ENCODE results near the gene CPLX3. TPM values are rescaled to one million over a fixed set of nuclear protein-coding genes. Genes with fewer than 3 reads are reported as not detected.

CPLX3 gene
- total and polyA plus RNA-seq, 2 donors (not counting 3 experiments of a cell fraction or from before 2014, with no cell fraction given), result not detected

- CTCF ChIA-PET, result interaction anchor here (6.4 kb wide), 1 partner anchor 33 kb away, joined by 54 read pairs; no protein-coding TSS in a partner anchor
- TF ChIP-seq MAX (IDR thresholded peaks at IDR 0.05; ENCODE audit: insufficient read depth, insufficient read length) (peak; percentile 25), POLR2AphosphoS5 (IDR thresholded peaks at IDR 0.05; ENCODE audit: insufficient read depth, low read depth, low read length) (peak; percentile 37), GATA2 (IDR thresholded peaks at IDR 0.05; ENCODE audit: insufficient read depth, insufficient read length, low read depth, low read length) (peak; percentile 77), FOS (IDR thresholded peaks at IDR 0.05; ENCODE audit: borderline replicate concordance, insufficient read depth, low read length) (no peak)
- no peaks in the 10 kb centered on the region for H3K36me3 ChIP-seq (ENCODE audit: control insufficient read depth in 2 of 2, extremely low read depth in 1 of 2, insufficient read depth in 2 of 2, low read length in 2 of 2)
- no peaks in the 10 kb centered on the region for H3K9me1 ChIP-seq (replicated peaks; ENCODE audit: control insufficient read depth, extremely low read depth, insufficient read depth, low read length)
- dilution Hi-C loops (cut with MboI; ENCODE audit: extremely low pct_ligation_motif_present, low sequenced_read_pairs), result no loop called here
- H3K4me3 ChIP-seq (replicated peaks in 1 of 3; ENCODE audit: insufficient read depth in 1 of 3, low read depth in 1 of 3, low read length in 3 of 3), result no peak overlapping the region
- H3K9me3 ChIP-seq (replicated peaks; ENCODE audit: control insufficient read depth, insufficient read depth, low read length), result no peaks in the 10 kb centered on the region
- H3K4me2 ChIP-seq (ENCODE audit: insufficient read depth, low read length), result peak overlapping the region; percentile 36
- POLR2A ChIA-PET, result no interaction called here
- H3K27me3 ChIP-seq (ENCODE audit: control insufficient read depth in 2 of 2, insufficient read depth in 2 of 2, low read length in 2 of 2), result no peaks in the 10 kb centered on the region
- FAIRE-seq (peak; percentile 94), DNase-seq (ENCODE audit: low read depth, low spot score) (peak; percentile 46)
- H3K79me2 ChIP-seq (ENCODE audit: control insufficient read depth, insufficient read depth, low read length), result peaks cover 63% of the 10 kb centered on the region
- H4K20me1 ChIP-seq (replicated peaks; ENCODE audit: control insufficient read depth, extremely low read depth, insufficient read depth, low read length), result no peaks in the 10 kb centered on the region
- H3K27ac ChIP-seq (ENCODE audit: insufficient read depth, low read depth, low read length), result peak overlapping the region; percentile 24
- intact Hi-C loops (cut with micrococcal nuclease), result no loop called here
- BruUV-seq (replicated peaks), result no TSS peak
- H3K9ac ChIP-seq (replicated peaks; ENCODE audit: extremely low read depth, insufficient read depth, low read length), result no peak overlapping the region
- peaks cover 43% of the 10 kb centered on the region for H3K4me1 ChIP-seq (ENCODE audit: control insufficient read depth, extremely low read depth, insufficient read depth, low read length)
- no peak overlapping the region for H2AFZ ChIP-seq (ENCODE audit: low read depth, low read length)
Measured at GRCh38 chr15:74868059-74868458, 41.6 kb downstream of the CPLX3 start.

- Histone ChIP-seq H2AFZ (ENCODE audit: low read depth, low read length) (no peak overlapping the region), H3K9me3 (replicated peaks; ENCODE audit: control insufficient read depth, insufficient read depth, low read length) (no peaks in the 10 kb centered on the region), H3K4me2 (ENCODE audit: insufficient read depth, low read length) (peak overlapping the region; percentile 3), H3K36me3 (ENCODE audit: control insufficient read depth in 2 of 2, extremely low read depth in 1 of 2, insufficient read depth in 2 of 2, low read length in 2 of 2) (no peaks in the 10 kb centered on the region), H3K79me2 (ENCODE audit: control insufficient read depth, insufficient read depth, low read length) (peaks cover 59% of the 10 kb centered on the region), H3K27me3 (ENCODE audit: control insufficient read depth in 2 of 2, insufficient read depth in 2 of 2, low read length in 2 of 2) (no peaks in the 10 kb centered on the region), H3K9ac (replicated peaks; ENCODE audit: extremely low read depth, insufficient read depth, low read length) (no peak overlapping the region), H3K4me1 (ENCODE audit: control insufficient read depth, extremely low read depth, insufficient read depth, low read length) (peaks cover 45% of the 10 kb centered on the region), H3K4me3 (replicated peaks in 1 of 3; ENCODE audit: insufficient read depth in 1 of 3, low read depth in 1 of 3, low read length in 3 of 3) (no peak overlapping the region), H4K20me1 (replicated peaks; ENCODE audit: control insufficient read depth, extremely low read depth, insufficient read depth, low read length) (no peaks in the 10 kb centered on the region), H3K9me1 (replicated peaks; ENCODE audit: control insufficient read depth, extremely low read depth, insufficient read depth, low read length) (no peaks in the 10 kb centered on the region), H3K27ac (ENCODE audit: insufficient read depth, low read depth, low read length) (peak overlapping the region; percentile 25)
- intact Hi-C loops (cut with micrococcal nuclease), result no loop called here
- no TSS peak for BruUV-seq (replicated peaks)
- dilution Hi-C loops (cut with MboI; ENCODE audit: extremely low pct_ligation_motif_present, low sequenced_read_pairs), result no loop called here
- no peak for TF ChIP-seq MAX (IDR thresholded peaks at IDR 0.05; ENCODE audit: insufficient read depth, insufficient read length)
- no peak for TF ChIP-seq POLR2AphosphoS5 (IDR thresholded peaks at IDR 0.05; ENCODE audit: insufficient read depth, low read depth, low read length)
- TF ChIP-seq JUN (IDR thresholded peaks at IDR 0.05; ENCODE audit: borderline replicate concordance, insufficient read depth, insufficient read length, low read depth), result no peak
- no peak for TF ChIP-seq EZH2 (IDR thresholded peaks at IDR 0.05; ENCODE audit: borderline replicate concordance, low read depth, low read length, severe bottlenecking)
- no peak for TF ChIP-seq GATA2 (IDR thresholded peaks at IDR 0.05; ENCODE audit: insufficient read depth, insufficient read length, low read depth, low read length)
- TF ChIP-seq CTCF (IDR thresholded peaks at IDR 0.05; ENCODE audit: extremely low read depth in 1 of 2, insufficient read depth in 1 of 2, low read depth in 1 of 2, low read length in 2 of 2), result no peak
- TF ChIP-seq FOS (IDR thresholded peaks at IDR 0.05; ENCODE audit: borderline replicate concordance, insufficient read depth, low read length), result no peak
- TF ChIP-seq MYC (IDR thresholded peaks at IDR 0.05; ENCODE audit: low read depth, low read length), result no peak
- no peak for TF ChIP-seq POLR2A (IDR thresholded peaks at IDR 0.05; ENCODE audit: low read depth, low read length)
- CTCF ChIA-PET, result interaction anchor here (0.8 to 6.4 kb wide), 7 partner anchors 9 to 80 kb away, joined by 3 to 54 read pairs (median 4); partner anchors contain the start of gene ULK3
- POLR2A ChIA-PET, result no interaction called here
- DNase-seq (ENCODE audit: low read depth, low spot score) (no peak), FAIRE-seq (no peak)
Measured at GRCh38 chr15:74869372-74869725, 42.9 kb downstream of the CPLX3 start.

Measured in endothelial cell of umbilical vein (primary cell).